ENCODE data around the gene ZFP36L2. TPM values are rescaled to one million over a fixed set of nuclear protein-coding genes. Genes with fewer than 3 reads are reported as not detected.
A peak's percentile ranks its signal among the peaks of the same experiment; 100 is the strongest.

ZFP36L2 gene, protein sequence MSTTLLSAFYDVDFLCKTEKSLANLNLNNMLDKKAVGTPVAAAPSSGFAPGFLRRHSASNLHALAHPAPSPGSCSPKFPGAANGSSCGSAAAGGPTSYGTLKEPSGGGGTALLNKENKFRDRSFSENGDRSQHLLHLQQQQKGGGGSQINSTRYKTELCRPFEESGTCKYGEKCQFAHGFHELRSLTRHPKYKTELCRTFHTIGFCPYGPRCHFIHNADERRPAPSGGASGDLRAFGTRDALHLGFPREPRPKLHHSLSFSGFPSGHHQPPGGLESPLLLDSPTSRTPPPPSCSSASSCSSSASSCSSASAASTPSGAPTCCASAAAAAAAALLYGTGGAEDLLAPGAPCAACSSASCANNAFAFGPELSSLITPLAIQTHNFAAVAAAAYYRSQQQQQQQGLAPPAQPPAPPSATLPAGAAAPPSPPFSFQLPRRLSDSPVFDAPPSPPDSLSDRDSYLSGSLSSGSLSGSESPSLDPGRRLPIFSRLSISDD
- 10 to 100 TPM; 62.1 to 73.0 (median 68.1) TPM for total RNA-seq
- 40.3 TPM for polyA plus RNA-seq
- long read RNA-seq, donor 1, transcript ZFP36L2-201 (2 exons, 3,696 nt): major isoform, 249 of 402 reads
- long read RNA-seq, donor 1, partial matches to known transcripts: 0 of 402 reads
- long read RNA-seq, donor 1, other reads (novel, unspliced or antisense): 153 of 402 reads
- long read RNA-seq, donor 2, transcript ZFP36L2-201 (2 exons, 3,696 nt): major isoform, 88 of 129 reads
- long read RNA-seq, donor 2, partial matches to known transcripts: 0 of 129 reads
- long read RNA-seq, donor 2, other reads (novel, unspliced or antisense): 41 of 129 reads
- long read RNA-seq, donor 3, transcript ZFP36L2-201 (2 exons, 3,696 nt): major isoform, 107 of 259 reads
- long read RNA-seq, donor 3, partial matches to known transcripts: 0 of 259 reads
- long read RNA-seq, donor 3, other reads (novel, unspliced or antisense): 152 of 259 reads
- long read RNA-seq, donor 4, transcript ZFP36L2-201 (2 exons, 3,696 nt): major isoform, 89 of 165 reads
- long read RNA-seq, donor 4, partial matches to known transcripts: 74 of 165 reads
- long read RNA-seq, donor 4, other reads (novel, unspliced or antisense): 2 of 165 reads

DNA sequence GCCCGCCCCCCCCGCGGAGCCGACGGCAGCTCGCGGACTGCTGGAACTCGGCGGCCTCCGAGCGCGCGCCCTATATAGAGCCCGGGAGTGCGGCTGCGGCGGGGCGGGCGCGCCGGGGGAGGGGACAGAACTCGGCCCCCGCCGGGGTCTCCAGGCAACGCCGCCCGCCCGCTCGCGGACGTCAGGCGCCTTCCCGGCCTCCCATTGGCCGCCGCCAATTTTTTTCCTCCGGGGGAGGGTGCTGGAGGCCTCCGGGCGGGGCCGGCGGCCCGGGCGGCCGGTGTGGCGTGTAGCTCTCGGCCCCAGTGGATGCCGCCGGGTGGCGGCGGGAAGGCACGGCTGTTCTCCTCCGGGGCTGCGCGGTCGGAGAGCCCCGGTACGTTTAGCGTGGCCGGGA lies at the start of gene ZFP36L2:
Gene ZFP36L2 (minus strand): TSS at position 49 of the 397 bp plus-strand sequence. CDS start 291 bp downstream, outside the sequence.
- ATAC-seq (peak; percentile 88 to 89), DNase-seq (peak; percentile 97 to 99 (median 99))
- under 1% methylated on average over 57 of the region's 58 CpGs for WGBS
- Histone ChIP-seq H3K27me3 (ENCODE audit: control insufficient read depth, insufficient read depth) (no peaks in the 10 kb centered on the region), H3K4me3 (ENCODE audit: low read length) (peak within 1 kb of the TSS; percentile 95), H3K9me3 (ENCODE audit: control insufficient read depth, low read length) (no peaks in the 10 kb centered on the region), H3K4me1 (ENCODE audit: control insufficient read depth, insufficient read depth, low read length) (peaks cover 4% of the 10 kb centered on the region), H3K27ac (ENCODE audit: low read length) (peak within 1 kb of the TSS; percentile 99)
- intact Hi-C loops (cut with DNase I): loop anchor here (5.0 to 10.0 kb wide), 12 partner anchors 49 to 399 kb away; no protein-coding TSS in a partner anchor

DNA sequence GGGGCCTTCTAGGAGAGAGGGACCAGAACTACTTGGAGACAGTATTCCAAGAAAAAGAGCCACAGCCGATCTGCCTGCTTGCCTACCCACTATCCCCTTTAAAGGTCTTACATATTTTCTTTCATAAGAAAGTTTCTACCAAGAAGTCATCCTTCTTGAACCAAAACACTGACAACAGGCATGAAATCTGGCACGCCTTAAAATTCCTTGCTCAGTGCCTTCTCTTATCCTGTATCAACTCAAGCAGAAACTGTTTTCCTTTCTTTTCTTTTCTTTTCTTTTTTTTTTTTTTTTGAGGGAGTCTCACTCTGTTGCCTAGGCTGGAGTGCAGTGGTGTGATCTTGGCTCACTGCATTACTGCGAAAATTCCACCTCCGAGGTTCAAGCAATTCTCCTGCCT lies 48.3 kb upstream of the ZFP36L2 start:
- WGBS: 92% methylated on average over 4 of the region's 4 CpGs
- H3K4me1 ChIP-seq (ENCODE audit: control insufficient read depth, insufficient read depth, low read length): peaks cover 27% of the 10 kb centered on the region
- no peak for DNase-seq
- H3K27ac ChIP-seq (ENCODE audit: low read length): no peak overlapping the region
- H3K9me3 ChIP-seq (ENCODE audit: control insufficient read depth, low read length): no peaks in the 10 kb centered on the region
- H3K27me3 ChIP-seq (ENCODE audit: control insufficient read depth, insufficient read depth): no peaks in the 10 kb centered on the region
- ATAC-seq: no peak
- intact Hi-C loops (cut with DNase I): no loop called here
- no peak overlapping the region for H3K4me3 ChIP-seq (ENCODE audit: low read length)

DNA sequence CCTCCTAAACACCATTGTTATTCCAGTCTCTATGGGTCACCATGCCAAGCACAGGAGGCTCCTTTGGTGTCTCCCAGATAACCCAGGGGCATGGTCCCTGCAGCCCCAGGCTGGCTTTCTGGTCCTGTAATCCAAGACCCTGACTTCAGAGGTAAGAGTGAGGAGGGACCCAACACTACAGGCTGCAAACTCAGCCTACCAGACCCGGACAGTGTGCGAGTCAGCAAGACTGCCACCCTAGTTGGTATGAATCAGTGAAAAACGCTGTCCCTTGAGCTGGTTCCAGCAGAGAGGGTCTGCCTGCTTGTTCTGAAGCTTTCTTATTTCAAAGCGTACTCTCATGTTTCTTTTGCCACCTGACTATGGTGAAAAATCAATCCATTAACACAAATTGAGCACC lies 47.6 kb upstream of the ZFP36L2 start:
- WGBS: 88% methylated on average over 4 of the region's 4 CpGs
- H3K4me3 ChIP-seq (ENCODE audit: low read length): no peak overlapping the region
- no peak for DNase-seq
- no peak for ATAC-seq
- no peaks in the 10 kb centered on the region for H3K27me3 ChIP-seq (ENCODE audit: control insufficient read depth, insufficient read depth)
- H3K27ac ChIP-seq (ENCODE audit: low read length): no peak overlapping the region
- H3K4me1 ChIP-seq (ENCODE audit: control insufficient read depth, insufficient read depth, low read length): peaks cover 32% of the 10 kb centered on the region
- intact Hi-C loops (cut with DNase I): no loop called here
- H3K9me3 ChIP-seq (ENCODE audit: control insufficient read depth, low read length): no peaks in the 10 kb centered on the region

- intact Hi-C loops (cut with DNase I): no loop called here
- no peak overlapping the region for H3K4me3 ChIP-seq (ENCODE audit: low read length)
- WGBS: 55% methylated on average over 4 of the region's 4 CpGs
- H3K27me3 ChIP-seq (ENCODE audit: control insufficient read depth, insufficient read depth): no peaks in the 10 kb centered on the region
- DNase-seq: peak; percentile 56 to 80 (median 62)
- H3K4me1 ChIP-seq (ENCODE audit: control insufficient read depth, insufficient read depth, low read length): peaks cover 32% of the 10 kb centered on the region
- H3K27ac ChIP-seq (ENCODE audit: low read length): peak overlapping the region; percentile 16
- ATAC-seq: peak in 1 of 2 donors; percentile 25
- no peaks in the 10 kb centered on the region for H3K9me3 ChIP-seq (ENCODE audit: control insufficient read depth, low read length)
Observed at GRCh38 chr2:43273529-43273928, 47.1 kb upstream of the ZFP36L2 start.

- intact Hi-C loops (cut with DNase I): no loop called here
- H3K27ac ChIP-seq (ENCODE audit: low read length): no peak overlapping the region
- WGBS: 91% methylated on average over 4 of the region's 4 CpGs
Observed at GRCh38 chr2:43270930-43271615, 44.7 kb upstream of the ZFP36L2 start.

DNA sequence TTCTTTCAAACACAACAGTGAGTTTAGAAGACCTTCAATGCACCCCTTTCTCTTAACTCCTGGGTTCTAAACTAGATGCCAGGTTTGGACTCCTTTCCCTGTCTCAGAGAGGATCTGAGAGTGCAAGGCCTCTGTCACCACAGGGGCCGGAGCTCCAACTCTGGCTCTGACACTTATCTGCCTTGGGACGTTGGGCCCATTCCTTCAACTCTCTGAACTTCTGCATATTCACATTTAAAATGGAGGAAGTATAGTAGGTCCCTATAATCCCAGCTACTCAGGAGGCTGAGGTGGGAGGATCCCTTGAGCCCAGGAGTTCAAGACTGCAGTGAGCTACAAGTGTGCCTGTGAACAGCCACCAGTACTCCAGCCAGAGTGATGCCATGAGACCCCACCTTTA lies 44.1 kb upstream of the ZFP36L2 start:
- WGBS: 60% methylated on average over 2 of the region's 2 CpGs
- Histone ChIP-seq H3K27me3 (ENCODE audit: control insufficient read depth, insufficient read depth) (no peaks in the 10 kb centered on the region), H3K4me3 (ENCODE audit: low read length) (no peak overlapping the region), H3K4me1 (ENCODE audit: control insufficient read depth, insufficient read depth, low read length) (peaks cover 32% of the 10 kb centered on the region), H3K27ac (ENCODE audit: low read length) (peak overlapping the region; percentile 95), H3K9me3 (ENCODE audit: control insufficient read depth, low read length) (no peaks in the 10 kb centered on the region)
- DNase-seq: peak in 1 of 3 donors; percentile 43
- intact Hi-C loops (cut with DNase I): no loop called here
- no peak for ATAC-seq

More at GRCh38 chr2:43270930-43271615, 44.7 kb upstream of the ZFP36L2 start:
- Histone ChIP-seq H3K4me3 (ENCODE audit: low read length) (no peak overlapping the region), H3K4me1 (ENCODE audit: control insufficient read depth, insufficient read depth, low read length) (peaks cover 30% of the 10 kb centered on the region), H3K9me3 (ENCODE audit: control insufficient read depth, low read length) (no peaks in the 10 kb centered on the region), H3K27me3 (ENCODE audit: control insufficient read depth, insufficient read depth) (no peaks in the 10 kb centered on the region)
- no peak for ATAC-seq
- DNase-seq: peak in 1 of 3 donors; percentile 49

- intact Hi-C loops (cut with DNase I): loop anchor here in 1 of 4 donors (5.0 kb wide), 1 partner anchor 63 kb away; no protein-coding TSS in a partner anchor
- no peaks in the 10 kb centered on the region for H3K27me3 ChIP-seq (ENCODE audit: control insufficient read depth, insufficient read depth)
- H3K4me1 ChIP-seq (ENCODE audit: control insufficient read depth, insufficient read depth, low read length): peaks cover 32% of the 10 kb centered on the region
- peak; percentile 88 to 90 for ATAC-seq
- H3K9me3 ChIP-seq (ENCODE audit: control insufficient read depth, low read length): no peaks in the 10 kb centered on the region
- peak overlapping the region; percentile 95 for H3K27ac ChIP-seq (ENCODE audit: low read length)
- no peak overlapping the region for H3K4me3 ChIP-seq (ENCODE audit: low read length)
- DNase-seq: peak; percentile 85 to 91 (median 86)
- WGBS: 12% methylated on average over 3 of the region's 3 CpGs
Observed at GRCh38 chr2:43269706-43270105, 43.3 kb upstream of the ZFP36L2 start.

DNA sequence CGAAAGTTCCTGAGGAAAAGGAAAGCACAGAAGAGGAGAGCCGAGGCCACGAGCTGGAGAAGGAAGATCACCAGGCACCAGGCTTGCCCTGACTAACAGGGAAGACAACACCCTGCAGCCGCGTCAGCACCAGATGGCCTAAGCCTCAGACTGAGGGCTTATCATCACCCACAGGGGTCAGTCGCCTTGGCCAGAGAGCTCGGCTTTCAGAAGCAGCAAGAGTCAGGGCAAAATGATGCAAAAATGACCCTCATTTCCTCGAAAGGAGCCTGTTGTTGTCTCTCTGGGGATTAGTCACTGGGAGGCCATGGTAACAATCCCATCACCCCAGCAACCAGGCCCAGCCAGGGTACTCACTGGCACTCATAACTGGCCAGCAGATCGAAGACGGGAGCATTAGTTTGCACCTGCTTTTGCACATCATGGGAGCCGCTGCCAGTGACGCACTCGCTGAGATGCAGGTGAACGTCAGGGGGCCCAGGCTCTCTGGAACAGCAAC lies 42.7 kb upstream of the ZFP36L2 start:
- Histone ChIP-seq H3K27me3 (ENCODE audit: control insufficient read depth, insufficient read depth) (no peaks in the 10 kb centered on the region), H3K4me3 (ENCODE audit: low read length) (no peak overlapping the region), H3K27ac (ENCODE audit: low read length) (peak overlapping the region; percentile 95), H3K9me3 (ENCODE audit: control insufficient read depth, low read length) (no peaks in the 10 kb centered on the region), H3K4me1 (ENCODE audit: control insufficient read depth, insufficient read depth, low read length) (peaks cover 29% of the 10 kb centered on the region)
- 34% methylated on average over 14 of the region's 14 CpGs for WGBS
- peak; percentile 93 to 96 (median 94) for DNase-seq
- intact Hi-C loops (cut with DNase I): loop anchor here in 1 of 4 donors (5.0 kb wide), 1 partner anchor 63 kb away; no protein-coding TSS in a partner anchor
- ATAC-seq: peak; percentile 86 to 92

DNA sequence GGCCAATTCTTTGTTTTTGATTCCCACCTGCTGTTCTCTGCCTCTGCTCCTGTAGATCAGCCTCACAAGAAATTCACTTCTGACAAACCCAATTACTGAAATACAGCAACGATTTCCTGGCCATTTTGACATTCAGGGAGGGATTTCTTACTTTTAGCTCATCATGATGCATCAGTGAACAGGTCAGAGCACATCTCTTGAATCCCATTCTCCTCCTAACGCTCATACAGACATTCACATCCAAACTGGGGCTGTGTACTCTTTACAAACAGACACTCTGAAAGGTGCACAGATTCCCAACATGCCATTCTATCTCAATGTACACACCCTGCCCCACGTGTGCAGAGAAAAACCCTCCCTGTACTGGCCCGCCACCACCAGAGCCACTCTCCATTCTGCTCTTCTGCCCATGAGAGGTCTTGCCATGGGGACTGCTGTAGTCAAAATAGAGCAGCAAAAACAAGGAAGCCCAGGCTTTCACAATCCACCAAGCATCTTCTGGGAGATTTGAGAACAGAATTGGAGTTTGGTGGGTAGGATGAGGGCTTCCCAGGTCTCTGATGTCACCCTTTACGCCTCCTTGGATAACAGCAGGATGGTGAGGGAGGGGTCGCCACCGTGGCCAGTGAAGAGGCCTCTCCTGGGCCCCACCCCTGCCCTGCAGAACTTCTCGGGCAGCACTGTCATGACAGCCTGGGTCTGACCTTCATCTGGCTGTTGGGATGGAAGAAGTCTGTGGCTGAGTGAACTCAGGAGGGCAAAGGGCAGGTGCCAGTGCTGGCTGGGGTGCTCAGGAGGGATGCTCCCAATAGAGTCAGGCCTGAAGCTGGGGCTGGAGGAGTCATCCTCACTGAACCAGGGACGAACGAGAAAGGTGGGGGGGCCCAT lies 41.9 kb upstream of the ZFP36L2 start:
- peak in 1 of 2 donors; percentile 1 for ATAC-seq

More for the DNA sequence above, 41.9 kb upstream of the ZFP36L2 start:
- H3K9me3 ChIP-seq (ENCODE audit: control insufficient read depth, low read length): no peaks in the 10 kb centered on the region
- 66% methylated on average over 10 of the region's 10 CpGs for WGBS
- no peaks in the 10 kb centered on the region for H3K27me3 ChIP-seq (ENCODE audit: control insufficient read depth, insufficient read depth)
- peaks cover 25% of the 10 kb centered on the region for H3K4me1 ChIP-seq (ENCODE audit: control insufficient read depth, insufficient read depth, low read length)
- H3K4me3 ChIP-seq (ENCODE audit: low read length): no peak overlapping the region
- DNase-seq: peak; percentile 22 to 66 (median 65)
- intact Hi-C loops (cut with DNase I): loop anchor here in 1 of 4 donors (5.0 kb wide), 1 partner anchor 64 kb away; no protein-coding TSS in a partner anchor
- H3K27ac ChIP-seq (ENCODE audit: low read length): peak overlapping the region; percentile 95
